NCI-H82 treated with DMSO at 0.1 percent for 48 hours (cell line): ENCODE measurements around the gene SEMA3B.
"Not testable (repeated sequence)": the region's sequence is repeated elsewhere in the genome, so short reads cannot be mapped to it uniquely, and the experiment has no call there.

Experiments used
- DNase-seq: peaks from one replicate; lab custom pipeline; 2025; ENCODE audit not compliant: unreplicated experiment; lab: John Stamatoyannopoulos, UW

Gene SEMA3B

GRCh38 chr3:50237754-50238548, 31.0 kb upstream of the SEMA3B start:
- no peak for DNase-seq

- no peak for DNase-seq
Observed at GRCh38 chr3:50238549-50239026, 30.4 kb upstream of the SEMA3B start.

GRCh38 chr3:50239649-50240048, 29.3 kb upstream of the SEMA3B start:
- DNase-seq, result no peak

- DNase-seq, result peak; percentile 15
Observed at GRCh38 chr3:50241163-50241562, 27.8 kb upstream of the SEMA3B start.

GRCh38 chr3:50241713-50242380, 27.1 kb upstream of the SEMA3B start:
- no peak for DNase-seq

- no peak for DNase-seq
Observed at GRCh38 chr3:50242381-50242770, 26.6 kb upstream of the SEMA3B start.

- no peak for DNase-seq
Observed at GRCh38 chr3:50242851-50243542, 25.9 kb upstream of the SEMA3B start.

- no peak for DNase-seq
Observed at GRCh38 chr3:50243543-50243895, 25.4 kb upstream of the SEMA3B start.

GRCh38 chr3:50244813-50245212, 24.1 kb upstream of the SEMA3B start:
- not testable (repeated sequence) for DNase-seq

GRCh38 chr3:50245251-50245745, 23.6 kb upstream of the SEMA3B start:
- DNase-seq, result no peak

GRCh38 chr3:50245831-50246516, 23.0 kb upstream of the SEMA3B start:
- DNase-seq, result peak; percentile 47

GRCh38 chr3:50246517-50246954, 22.4 kb upstream of the SEMA3B start:
- DNase-seq, result no peak

GRCh38 chr3:50248387-50248786, 20.6 kb upstream of the SEMA3B start:
- DNase-seq, result no peak

- DNase-seq, result no peak
Observed at GRCh38 chr3:50249457-50249856, 19.5 kb upstream of the SEMA3B start.

- no peak for DNase-seq
Observed at GRCh38 chr3:50250514-50250913, 18.4 kb upstream of the SEMA3B start.

GRCh38 chr3:50251220-50251619, 17.7 kb upstream of the SEMA3B start:
- no peak for DNase-seq

GRCh38 chr3:50254577-50255250, 14.2 kb upstream of the SEMA3B start:
- no peak for DNase-seq

GRCh38 chr3:50255251-50255615, 13.7 kb upstream of the SEMA3B start:
- no peak for DNase-seq

GRCh38 chr3:50256978-50257890, 11.7 kb upstream of the SEMA3B start:
- DNase-seq, result no peak
